GM21786 (cell line): ENCODE data around the gene CDC42BPG.

Experiments used
- ATAC-seq: cut with Tn5 transposase; IDR thresholded peaks from one replicate; pipeline ENCODE4 v1.9.1; 2021; ENCODE audit not compliant: unreplicated experiment

Gene CDC42BPG

GRCh38 chr11:64844330-64845128 lies at the start of gene CDC42BPG:
Gene CDC42BPG, minus strand, starts transcription at chr11:64844653. Its CDS starts 84 bp downstream, at chr11:64844569.
- ATAC-seq: no peak

- no peak for ATAC-seq
These were observed 49.0 kb upstream of the CDC42BPG start for GRCh38 chr11:64893194-64894069.

- ATAC-seq: no peak
These were observed 48.4 kb upstream of the CDC42BPG start for GRCh38 chr11:64892838-64893193.

- no peak for ATAC-seq
These were observed 48.0 kb upstream of the CDC42BPG start for GRCh38 chr11:64892411-64892831.

- no peak for ATAC-seq
These were observed 47.4 kb upstream of the CDC42BPG start for GRCh38 chr11:64891880-64892279.

- no peak for ATAC-seq
These were observed 46.9 kb upstream of the CDC42BPG start for GRCh38 chr11:64891215-64891848.

- no peak for ATAC-seq
These were observed 46.1 kb upstream of the CDC42BPG start for GRCh38 chr11:64890522-64890939.

- no peak for ATAC-seq
These were observed 44.5 kb upstream of the CDC42BPG start for GRCh38 chr11:64888729-64889511.

GRCh38 chr11:64888406-64888728 lies 43.9 kb upstream of the CDC42BPG start:
- ATAC-seq: no peak

GRCh38 chr11:64887757-64888405 lies 43.4 kb upstream of the CDC42BPG start:
- ATAC-seq: peak; percentile 58

- ATAC-seq: no peak
These were observed 42.8 kb upstream of the CDC42BPG start for GRCh38 chr11:64887234-64887756.

- ATAC-seq: no peak
These were observed 41.2 kb upstream of the CDC42BPG start for GRCh38 chr11:64885367-64886286.

- no peak for ATAC-seq
These were observed 39.6 kb upstream of the CDC42BPG start for GRCh38 chr11:64884019-64884418.

- ATAC-seq: no peak
These were observed 39.1 kb upstream of the CDC42BPG start for GRCh38 chr11:64883575-64883974.

- no peak for ATAC-seq
These were observed 37.8 kb upstream of the CDC42BPG start for GRCh38 chr11:64882243-64882642.

- no peak for ATAC-seq
These were observed 37.0 kb upstream of the CDC42BPG start for GRCh38 chr11:64881476-64881875.

- ATAC-seq: no peak
These were observed 36.0 kb upstream of the CDC42BPG start for GRCh38 chr11:64880240-64881001.

- ATAC-seq: no peak
These were observed 34.9 kb upstream of the CDC42BPG start for GRCh38 chr11:64879244-64879900.
